Adrenal gland (tissue), 12 donors: Measurements from ENCODE around the gene MLLT3. TPM values are rescaled to one million over a fixed set of nuclear protein-coding genes. Genes with fewer than 3 reads are reported as not detected.

ENCODE experiments used
- DNase-seq, 7 donors: peaks; one replicate each; pipeline ENCODE4 v3.0.0-alpha.2; 2019 to 2020
- H3K27ac ChIP-seq, 5 donors: fragments of 200-600 bp; sonication (generic) in 4 of 5; 1 replicate in 3 of 5; 2 replicates in 2 of 5; pipeline versions ENCODE4 v1.5.1 to v1.8.0; 2016 to 2020; ENCODE audit warnings: mild to moderate bottlenecking in 1 of 5
- H3K27me3 ChIP-seq: fragments of 200-600 bp; 2 replicates; pipeline ENCODE4 v1.8.0; 2021
- H3K36me3 ChIP-seq, 2 donors: fragments of 200-600 bp; replicated peaks in 1 of 2; 1 replicate in 1 of 2; 2 replicates in 1 of 2; pipeline versions ENCODE4 v1.5.1 to v1.8.0; 2018 to 2022
- H3K4me1 ChIP-seq, 2 donors: fragments of 200-600 bp; replicated peaks in 1 of 2; 1 replicate in 1 of 2; 2 replicates in 1 of 2; pipeline versions ENCODE4 v1.5.1 to v1.8.0; 2018 to 2021
- H3K4me3 ChIP-seq, 4 donors: fragments of 200-600 bp; sonication (generic) in 3 of 4; one replicate each; pipeline ENCODE4 v1.5.1; 2016 to 2018
- H3K9me3 ChIP-seq, 3 donors: fragments of 200-600 bp; sonication (generic) in 1 of 3; replicated peaks in 1 of 3; 1 replicate in 2 of 3; 2 replicates in 1 of 3; pipeline versions ENCODE4 v1.5.1 to v1.8.0; 2016 to 2021
- CTCF ChIP-seq, 6 experiments: fragments of 450-650 bp in 4 of 6; fragments of 200-600 bp in 2 of 6; sonication (generic) in 1 of 6; IDR thresholded peaks; 1 replicate in 5 of 6; 2 replicates in 1 of 6; pipeline versions ENCODE4 v1.5.1 to v1.8.0; 2016 to 2021; ENCODE audit warnings: antibody characterized with exemption in 6 of 6, mild to moderate bottlenecking in 2 of 6, moderate library complexity in 1 of 6
- POLR2A ChIP-seq, 2 donors: fragments of 450-650 bp; IDR thresholded peaks; one replicate each; pipeline ENCODE4 v1.6.1; 2017; ENCODE audit warnings: antibody characterized with exemption in 2 of 2, mild to moderate bottlenecking in 2 of 2, moderate library complexity in 1 of 2
- WGBS, 4 donors: extraction: QIAGEN DNeasy Blood & Tissue Kit in 2 of 4; methylation state at CpG; one replicate each; pipeline versions ENCODE4 v1.1.5 to v1.1.7; 2013 to 2017; 5-methylcytosine and 5-hydroxymethylcytosine counted together
- intact Hi-C, 2 donors: fragments of 100-400 bp; cut with DNase I; formaldehyde crosslinking; loops; one replicate each; pipeline versions ENCODE4 v1.14.1 to v1.15.0; 2022 to 2023
- polyA plus RNA-seq, 3 donors: library from polyadenylated mRNA; stranded (reverse); fragments of 200-250 nt in 2 of 3; fragments of 350-450 nt in 1 of 3; fragmentation: Illumina TruSeq in 1 of 3; extraction: RNeasy Lipid Tissue Mini Kit (QIAGEN cat#74804) in 1 of 3; gene quantifications; one replicate each; pipeline ENCODE4 v1.2.3, GENCODE V29; 2013 to 2014
- total RNA-seq, 9 donors: library from RNA; depleted of rRNA in 4 of 9; stranded (reverse); fragments of >200 nt in 4 of 9; fragments of 120-200 nt in 1 of 9; fragmentation: NEBNext Ultra II Directional in 1 of 9; extraction: Animal tissue kit (Norgen Biotek cat#: 25700) in 1 of 9; gene quantifications; one replicate each; pipeline versions ENCODE4 v1.1.0 to v1.2.4, GENCODE V29; 2013 to 2023
- donor health status: healthy with polysubstance abuse.
- donor health status: Bipolar disorder and iron deficiency.
- donor health status: DM: yes; HTN: yes; CAD: no.
- donor health status: DM: no; HTN: no; CAD: no.
- donor health status: DM: no; HTN: no; CAD: no.
- donor health status: DM: yes; HTN: yes; CAD: no.

The MLLT3 gene
- total and polyA plus RNA-seq, 12 donors = 11.0 to 37.7 (median 17.9) TPM

- intact Hi-C loops = no loop called here
- Histone ChIP-seq H3K4me1 (no peaks in the 10 kb centered on the region), H3K36me3 (no peaks in the 10 kb centered on the region), H3K4me3 (no peak overlapping the region), H3K27ac (no peak overlapping the region), H3K27me3 (no peaks in the 10 kb centered on the region), H3K9me3 (no peaks in the 10 kb centered on the region)
- TF ChIP-seq CTCF (IDR thresholded peaks at IDR 0.05) (no peak), POLR2A (IDR thresholded peaks at IDR 0.05) (no peak)
- WGBS, 4 donors = 81 to 98% (median 90%) methylated on average over 1 of the region's 1 CpG
- DNase-seq = no peak
Observed at GRCh38 chr9:20391208-20391607, 231.1 kb downstream of the MLLT3 start.

DNA sequence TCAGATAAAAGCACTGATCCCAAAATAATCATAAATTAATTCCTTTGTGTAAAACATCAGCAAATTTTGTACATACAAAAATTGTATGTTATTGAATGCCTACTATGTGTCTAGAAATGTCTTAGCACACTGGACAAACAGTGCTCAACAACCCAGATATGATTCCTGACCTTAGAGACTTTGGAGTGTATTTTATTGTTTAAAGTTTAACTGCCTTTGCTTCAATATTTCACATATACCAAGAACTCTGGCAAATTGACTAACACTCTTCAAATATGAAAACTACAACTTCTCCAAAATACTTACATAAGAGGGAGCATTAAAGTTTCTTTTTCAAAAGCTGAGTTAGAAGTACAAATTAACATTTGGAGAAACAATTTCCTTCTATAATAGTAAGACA, 231.9 kb downstream of the MLLT3 start:
- H3K27me3 ChIP-seq = no peaks in the 10 kb centered on the region
- no peaks in the 10 kb centered on the region for H3K9me3 ChIP-seq
- H3K36me3 ChIP-seq = no peaks in the 10 kb centered on the region
- intact Hi-C loops = no loop called here
- H3K4me1 ChIP-seq = no peaks in the 10 kb centered on the region
- DNase-seq = no peak
- H3K27ac ChIP-seq = no peak overlapping the region
- TF ChIP-seq CTCF (IDR thresholded peaks at IDR 0.05) = no peak
- no peak for TF ChIP-seq POLR2A (IDR thresholded peaks at IDR 0.05)
- no peak overlapping the region for H3K4me3 ChIP-seq

GRCh38 chr9:20387062-20387461, 235.2 kb downstream of the MLLT3 start:
- H3K4me3 ChIP-seq = no peak overlapping the region
- H3K4me1 ChIP-seq = no peaks in the 10 kb centered on the region
- no peak overlapping the region for H3K27ac ChIP-seq
- intact Hi-C loops = no loop called here
- no peaks in the 10 kb centered on the region for H3K9me3 ChIP-seq
- H3K36me3 ChIP-seq = no peaks in the 10 kb centered on the region
- no peak for DNase-seq
- WGBS, 4 donors = 94 to 99% (median 95%) methylated on average over 3 of the region's 3 CpGs
- TF ChIP-seq CTCF (IDR thresholded peaks at IDR 0.05) (no peak), POLR2A (IDR thresholded peaks at IDR 0.05) (no peak)
- no peaks in the 10 kb centered on the region for H3K27me3 ChIP-seq

DNA sequence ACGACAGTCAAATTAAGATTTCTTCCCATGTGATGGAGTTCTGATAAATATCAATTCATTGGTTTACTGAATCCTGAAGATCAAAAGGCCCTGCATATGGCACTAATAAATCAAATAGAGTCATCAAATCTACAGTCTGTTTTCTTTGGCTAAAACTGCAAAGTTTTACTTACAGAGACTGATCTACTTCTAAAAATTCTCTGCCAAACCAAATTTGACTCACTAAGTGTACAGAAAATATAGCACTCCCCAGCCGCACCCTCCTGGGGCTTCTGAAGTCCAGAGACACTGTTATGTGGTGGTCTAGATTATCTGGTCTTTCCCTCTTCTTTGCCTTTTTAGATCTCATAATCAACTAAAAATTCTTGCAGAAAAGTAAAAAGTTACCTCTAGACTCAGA, 237.7 kb downstream of the MLLT3 start:
- H3K4me3 ChIP-seq = no peak overlapping the region
- WGBS, 4 donors = 62 to 81% (median 81%) methylated on average over 2 of the region's 2 CpGs
- no peak for DNase-seq
- intact Hi-C loops = no loop called here
- H3K27ac ChIP-seq = no peak overlapping the region
- no peaks in the 10 kb centered on the region for H3K27me3 ChIP-seq
- H3K36me3 ChIP-seq = no peaks in the 10 kb centered on the region
- TF ChIP-seq CTCF (IDR thresholded peaks at IDR 0.05) = no peak
- TF ChIP-seq POLR2A (IDR thresholded peaks at IDR 0.05) = no peak
- H3K4me1 ChIP-seq = no peaks in the 10 kb centered on the region
- H3K9me3 ChIP-seq = peaks cover 0 to 6% (median 0%) of the 10 kb centered on the region in 3 donors
